Limb (tissue), 2 donors: ENCODE data around the gene PI4KA.
"Not testable (repeated sequence)": the region's sequence is repeated elsewhere in the genome, so short reads cannot be mapped to it uniquely, and the experiment has no call there.

Source experiments
- DNase-seq, 2 donors: peaks; one replicate each; pipeline ENCODE4 v3.0.0-alpha.2; 2016; ENCODE audit errors: extremely low spot score in 2 of 2

PI4KA gene

GRCh38 chr22:20668226-20668625 is 190.4 kb downstream of the PI4KA start:
- DNase-seq, result not testable (repeated sequence)

- DNase-seq, result not testable (repeated sequence)
Observed at GRCh38 chr22:20667548-20667947, 191.1 kb downstream of the PI4KA start.

GRCh38 chr22:20666560-20666959 is 192.1 kb downstream of the PI4KA start:
- no peak for DNase-seq

- no peak for DNase-seq
Observed at GRCh38 chr22:20664594-20664959, 194.0 kb downstream of the PI4KA start.

GRCh38 chr22:20663941-20664593 is 194.5 kb downstream of the PI4KA start:
- no peak for DNase-seq

- DNase-seq, result no peak
Observed at GRCh38 chr22:20663137-20663828, 195.3 kb downstream of the PI4KA start.

- DNase-seq, result not testable (repeated sequence)
Observed at GRCh38 chr22:20662524-20663036, 196.0 kb downstream of the PI4KA start.

GRCh38 chr22:20661473-20661872 is 197.1 kb downstream of the PI4KA start:
- no peak for DNase-seq

- no peak for DNase-seq
Observed at GRCh38 chr22:20660441-20661054, 198.1 kb downstream of the PI4KA start.

GRCh38 chr22:20659920-20660319 is 198.7 kb downstream of the PI4KA start:
- no peak for DNase-seq

- no peak for DNase-seq
Observed at GRCh38 chr22:20659258-20659657, 199.4 kb downstream of the PI4KA start.

GRCh38 chr22:20658433-20659222 is 200.0 kb downstream of the PI4KA start:
- DNase-seq, result no peak

GRCh38 chr22:20657963-20658362 is 200.6 kb downstream of the PI4KA start:
- DNase-seq, result no peak
